NT2/D1 (cell line): ENCODE measurements around the gene RASSF10.

Experiments used
- SUZ12 ChIP-seq: IDR thresholded peaks from 2 replicates; pipeline ENCODE4 v1.6.1; 2011; ENCODE audit not compliant: insufficient read length, insufficient read depth; ENCODE audit errors: extremely low read depth
- YY1 ChIP-seq: IDR thresholded peaks from 2 replicates; pipeline ENCODE4 v1.6.1; 2011; ENCODE audit not compliant: insufficient read length, insufficient read depth
- ZNF274 ChIP-seq: IDR thresholded peaks from 2 replicates; pipeline ENCODE4 v1.6.1; 2011; ENCODE audit warnings: mild to moderate bottlenecking, low read depth, low read length

- TF ChIP-seq ZNF274 (no peak), YY1 (no peak), SUZ12 (no peak)
Measured at GRCh38 chr11:13009476-13009920, 382 bp downstream of the RASSF10 start.
